Tibial artery (tissue), 4 donors: ENCODE results near the gene PNMT.
"Not testable (repeated sequence)": the region's sequence is repeated elsewhere in the genome, so short reads cannot be mapped to it uniquely, and the experiment has no call there.

Experiments used
- DNase-seq, 2 donors: peaks; one replicate each; pipeline ENCODE4 v3.0.0-alpha.2; 2019
- H3K27ac ChIP-seq, 2 donors: fragments of 200-600 bp; sonication (generic) in 1 of 2; 1 replicate in 1 of 2; 2 replicates in 1 of 2; pipeline ENCODE4 v1.5.1; 2018 to 2019; ENCODE audit warnings: mild to moderate bottlenecking in 1 of 2
- H3K27me3 ChIP-seq, 2 donors: fragments of 200-600 bp; sonication (generic) in 1 of 2; one replicate each; pipeline versions ENCODE4 v1.5.1 to v1.6.0; 2016 to 2019
- H3K36me3 ChIP-seq, 3 donors: fragments of 200-600 bp; sonication (generic) in 2 of 3; one replicate each; pipeline ENCODE4 v1.5.1; 2016 to 2019; ENCODE audit warnings: mild to moderate bottlenecking in 2 of 3
- H3K4me1 ChIP-seq, 4 donors: fragments of 200-600 bp; sonication (generic) in 2 of 4; 1 replicate in 3 of 4; 2 replicates in 1 of 4; pipeline ENCODE4 v1.5.1; 2016 to 2019
- H3K4me3 ChIP-seq, 2 donors: fragments of 200-600 bp; sonication (generic) in 1 of 2; 1 replicate in 1 of 2; 2 replicates in 1 of 2; pipeline ENCODE4 v1.5.1; 2018 to 2019; ENCODE audit warnings: mild to moderate bottlenecking in 2 of 2
- H3K9me3 ChIP-seq, 3 donors: fragments of 200-600 bp; sonication (generic) in 1 of 3; one replicate each; pipeline ENCODE4 v1.5.1; 2016 to 2019
- intact Hi-C: fragments of 100-400 bp; cut with DNase I; formaldehyde crosslinking; loops from one replicate; pipeline ENCODE4 v1.15.0; 2023; ENCODE audit warnings: low total_unique reads
- TF ChIP-seq, protein P1 (sequence below), 2 experiments: fragments of 200-600 bp in 1 of 2; fragments of 450-650 bp in 1 of 2; IDR thresholded peaks; one replicate each; pipeline ENCODE4 v1.5.1; 2017 to 2019; ENCODE audit warnings: antibody characterized with exemption in 2 of 2, mild to moderate bottlenecking in 1 of 2, moderate library complexity in 1 of 2

The PNMT gene

DNA sequence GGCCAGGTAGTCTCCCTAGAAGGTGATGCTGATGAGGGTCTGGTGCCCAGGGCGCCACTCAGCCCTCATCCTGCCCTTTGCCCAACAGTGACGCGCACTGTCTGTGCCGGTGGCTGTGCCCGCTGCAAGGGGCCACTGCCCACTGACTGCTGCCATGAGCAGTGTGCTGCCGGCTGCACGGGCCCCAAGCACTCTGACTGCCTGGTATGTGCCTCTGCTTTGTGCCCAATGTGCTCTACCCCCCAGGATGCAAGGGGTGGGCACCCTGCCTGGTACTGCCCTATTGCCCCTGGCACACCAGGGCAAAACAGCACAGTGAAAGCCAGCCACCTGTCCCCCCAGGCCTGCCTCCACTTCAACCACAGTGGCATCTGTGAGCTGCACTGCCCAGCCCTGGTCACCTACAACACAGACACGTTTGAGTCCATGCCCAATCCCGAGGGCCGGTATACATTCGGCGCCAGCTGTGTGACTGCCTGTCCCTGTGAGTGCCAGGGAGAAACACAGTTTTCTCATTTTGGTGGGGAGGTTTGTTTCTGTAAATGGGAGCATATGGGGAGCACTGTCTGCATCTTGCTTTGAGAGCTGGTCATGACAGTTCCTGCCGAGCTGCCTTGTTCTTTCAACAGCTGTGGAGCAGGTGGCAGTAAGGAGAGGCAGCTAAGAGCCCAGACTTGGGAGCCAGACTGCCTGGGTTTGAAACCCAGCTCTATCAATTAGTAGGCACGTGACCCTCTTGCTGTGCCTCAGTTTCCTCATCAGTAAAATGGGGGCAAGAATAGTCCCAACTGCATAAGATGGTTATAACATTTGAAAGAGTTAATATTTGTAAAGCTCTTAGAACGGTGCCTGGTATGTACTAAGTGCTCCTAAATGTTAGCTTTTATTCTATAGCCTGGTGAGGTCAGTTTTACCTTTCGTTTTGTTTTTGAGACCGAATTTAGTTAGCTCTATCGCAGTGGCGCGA lies 42.0 kb downstream of the PNMT start:
- H3K4me1 ChIP-seq, result peaks cover 0 to 34% (median 19%) of the 10 kb centered on the region in 4 donors
- H3K36me3 ChIP-seq, result peaks cover 69 to 86% (median 69%) of the 10 kb centered on the region in 3 donors
- H3K27ac ChIP-seq, result no peak overlapping the region
- H3K27me3 ChIP-seq, result no peaks in the 10 kb centered on the region
- H3K4me3 ChIP-seq, result no peak overlapping the region
- intact Hi-C loops, result no loop called here
- DNase-seq, result no peak
- TF ChIP-seq, protein P1, sequence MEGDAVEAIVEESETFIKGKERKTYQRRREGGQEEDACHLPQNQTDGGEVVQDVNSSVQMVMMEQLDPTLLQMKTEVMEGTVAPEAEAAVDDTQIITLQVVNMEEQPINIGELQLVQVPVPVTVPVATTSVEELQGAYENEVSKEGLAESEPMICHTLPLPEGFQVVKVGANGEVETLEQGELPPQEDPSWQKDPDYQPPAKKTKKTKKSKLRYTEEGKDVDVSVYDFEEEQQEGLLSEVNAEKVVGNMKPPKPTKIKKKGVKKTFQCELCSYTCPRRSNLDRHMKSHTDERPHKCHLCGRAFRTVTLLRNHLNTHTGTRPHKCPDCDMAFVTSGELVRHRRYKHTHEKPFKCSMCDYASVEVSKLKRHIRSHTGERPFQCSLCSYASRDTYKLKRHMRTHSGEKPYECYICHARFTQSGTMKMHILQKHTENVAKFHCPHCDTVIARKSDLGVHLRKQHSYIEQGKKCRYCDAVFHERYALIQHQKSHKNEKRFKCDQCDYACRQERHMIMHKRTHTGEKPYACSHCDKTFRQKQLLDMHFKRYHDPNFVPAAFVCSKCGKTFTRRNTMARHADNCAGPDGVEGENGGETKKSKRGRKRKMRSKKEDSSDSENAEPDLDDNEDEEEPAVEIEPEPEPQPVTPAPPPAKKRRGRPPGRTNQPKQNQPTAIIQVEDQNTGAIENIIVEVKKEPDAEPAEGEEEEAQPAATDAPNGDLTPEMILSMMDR (IDR thresholded peaks at IDR 0.05), result no peak
- H3K9me3 ChIP-seq, result no peaks in the 10 kb centered on the region

- H3K4me3 ChIP-seq, DNase-seq, H3K9me3 ChIP-seq, intact Hi-C loops, H3K27me3 ChIP-seq, H3K27ac ChIP-seq: not testable (repeated sequence)
- Histone ChIP-seq H3K36me3 (peaks cover 77 to 94% (median 77%) of the 10 kb centered on the region in 3 donors), H3K4me1 (peaks cover 0 to 34% (median 11%) of the 10 kb centered on the region in 4 donors)
These were observed 42.8 kb downstream of the PNMT start for GRCh38 chr17:39711071-39711470.

- TF ChIP-seq, protein P1 (IDR thresholded peaks at IDR 0.05), result no peak
- no peak for DNase-seq
- H3K36me3 ChIP-seq, result peaks cover 84 to 100% (median 85%) of the 10 kb centered on the region in 3 donors
These were observed 43.6 kb downstream of the PNMT start for GRCh38 chr17:39711851-39712250.

GRCh38 chr17:39714234-39714633 lies 46.0 kb downstream of the PNMT start:
- Histone ChIP-seq H3K9me3 (no peaks in the 10 kb centered on the region), H3K4me3 (no peak overlapping the region), H3K36me3 (peaks cover 79 to 100% (median 81%) of the 10 kb centered on the region in 3 donors), H3K4me1 (peaks cover 0 to 15% (median 0%) of the 10 kb centered on the region in 4 donors), H3K27ac (no peak overlapping the region), H3K27me3 (no peaks in the 10 kb centered on the region)
- no peak for DNase-seq
- intact Hi-C loops, result no loop called here
- TF ChIP-seq, protein P1 (IDR thresholded peaks at IDR 0.05), result no peak

More at GRCh38 chr17:39711851-39712250, 43.6 kb downstream of the PNMT start:
- Histone ChIP-seq H3K9me3 (no peaks in the 10 kb centered on the region), H3K4me1 (peaks cover 0 to 30% (median 4%) of the 10 kb centered on the region in 4 donors), H3K27ac (no peak overlapping the region), H3K4me3 (no peak overlapping the region), H3K27me3 (no peaks in the 10 kb centered on the region)
- intact Hi-C loops, result no loop called here

GRCh38 chr17:39715375-39716072 lies 47.3 kb downstream of the PNMT start:
- TF ChIP-seq, protein P1 (IDR thresholded peaks at IDR 0.05), result no peak
- no peak for DNase-seq
- H3K36me3 ChIP-seq, result peaks cover 74 to 100% (median 78%) of the 10 kb centered on the region in 3 donors

More at GRCh38 chr17:39715375-39716072, 47.3 kb downstream of the PNMT start:
- intact Hi-C loops, result no loop called here
- H3K4me3 ChIP-seq, result no peak overlapping the region
- H3K27ac ChIP-seq, result no peak overlapping the region
- peaks cover 0 to 15% (median 0%) of the 10 kb centered on the region in 4 donors for H3K4me1 ChIP-seq
- H3K9me3 ChIP-seq, result no peaks in the 10 kb centered on the region
- no peaks in the 10 kb centered on the region for H3K27me3 ChIP-seq
